Dendritic cell treated with granulocyte-macrophage colony-stimulating factor and Interleukin-4, amounts not matched to agents 40 ng/mL and 50 ng/mL, for 4 days (primary cell): Measurements from ENCODE around the gene OXNAD1.
"Not testable (repeated sequence)": the region's sequence is repeated elsewhere in the genome, so short reads cannot be mapped to it uniquely, and the experiment has no call there.

Experiments used
- H3K27ac Mint-ChIP-seq: one replicate; pipeline ENCODE4 v1.8.0; 2022; ENCODE audit warnings: mild to moderate bottlenecking, mixed read lengths
- H3K27me3 Mint-ChIP-seq: one replicate; pipeline ENCODE4 v1.8.0; 2022; ENCODE audit warnings: mild to moderate bottlenecking, mixed read lengths
- H3K36me3 Mint-ChIP-seq: one replicate; pipeline ENCODE4 v1.8.0; 2022; ENCODE audit warnings: low read depth, mixed read lengths
- H3K4me1 Mint-ChIP-seq: one replicate; pipeline ENCODE4 v1.8.0; 2022; ENCODE audit warnings: low read depth, mixed read lengths
- H3K4me3 Mint-ChIP-seq: one replicate; pipeline ENCODE4 v1.8.0; 2022; ENCODE audit warnings: mild to moderate bottlenecking, moderate library complexity, mixed read lengths
- H3K9me3 Mint-ChIP-seq: one replicate; pipeline ENCODE4 v1.8.0; 2022; ENCODE audit warnings: mixed read lengths
- intact Hi-C: fragments of 100-400 bp; cut with micrococcal nuclease; formaldehyde crosslinking; loops from one replicate; pipeline ENCODE4 v1.15.0; 2022

The OXNAD1 gene

DNA sequence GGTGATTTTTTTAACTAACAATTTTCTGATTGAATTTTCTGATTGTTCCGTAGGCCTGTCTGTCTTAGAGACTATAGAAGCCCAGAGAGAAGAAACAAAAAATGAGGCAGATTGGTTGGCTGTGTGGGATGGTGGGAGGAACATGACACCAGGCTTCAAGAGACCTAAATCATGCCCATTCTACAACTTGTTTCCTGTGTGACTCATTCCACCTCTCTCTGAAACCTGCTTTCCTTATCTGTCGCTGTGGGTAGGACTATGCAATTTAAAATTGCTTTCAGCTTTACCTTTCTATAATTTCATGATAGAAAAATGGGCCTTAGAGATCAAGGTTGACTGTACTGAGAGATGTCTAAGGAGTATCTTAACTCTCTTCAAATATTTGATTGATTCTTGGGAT lies 44.5 kb downstream of the OXNAD1 start:
- Mint-ChIP-seq H3K27me3 (no peaks in the 10 kb centered on the region), H3K27ac (no peak overlapping the region), H3K9me3 (no peaks in the 10 kb centered on the region), H3K36me3 (peaks cover 63% of the 10 kb centered on the region), H3K4me3 (no peak overlapping the region), H3K4me1 (peaks cover 23% of the 10 kb centered on the region)
- intact Hi-C loops: no loop called here

DNA sequence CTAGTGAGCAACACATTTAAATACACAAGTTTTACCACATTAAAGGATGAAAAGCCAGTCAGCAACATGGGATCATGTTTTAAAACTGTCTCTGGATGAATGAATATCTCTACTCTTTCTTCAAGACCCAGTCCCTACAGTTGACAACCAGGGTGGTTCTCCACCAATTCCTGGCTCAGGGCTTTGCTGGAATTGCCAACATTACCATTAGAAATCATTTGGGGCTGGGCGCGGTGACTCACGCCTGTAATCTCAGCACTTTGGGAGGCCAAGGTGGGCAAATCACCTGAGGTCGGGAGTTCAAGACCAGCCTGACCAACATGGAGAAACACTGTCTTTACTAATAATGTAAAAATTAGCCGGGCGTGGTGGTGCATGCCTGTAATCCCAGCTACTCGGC lies 45.5 kb downstream of the OXNAD1 start:
- H3K27ac Mint-ChIP-seq, H3K4me3 Mint-ChIP-seq, H3K9me3 Mint-ChIP-seq, H3K27me3 Mint-ChIP-seq: not testable (repeated sequence)
- Mint-ChIP-seq H3K4me1 (peaks cover 23% of the 10 kb centered on the region), H3K36me3 (peaks cover 63% of the 10 kb centered on the region)
- intact Hi-C loops: loop anchor here (10.0 kb wide), 1 partner anchor 64 kb away; no protein-coding TSS in a partner anchor

DNA sequence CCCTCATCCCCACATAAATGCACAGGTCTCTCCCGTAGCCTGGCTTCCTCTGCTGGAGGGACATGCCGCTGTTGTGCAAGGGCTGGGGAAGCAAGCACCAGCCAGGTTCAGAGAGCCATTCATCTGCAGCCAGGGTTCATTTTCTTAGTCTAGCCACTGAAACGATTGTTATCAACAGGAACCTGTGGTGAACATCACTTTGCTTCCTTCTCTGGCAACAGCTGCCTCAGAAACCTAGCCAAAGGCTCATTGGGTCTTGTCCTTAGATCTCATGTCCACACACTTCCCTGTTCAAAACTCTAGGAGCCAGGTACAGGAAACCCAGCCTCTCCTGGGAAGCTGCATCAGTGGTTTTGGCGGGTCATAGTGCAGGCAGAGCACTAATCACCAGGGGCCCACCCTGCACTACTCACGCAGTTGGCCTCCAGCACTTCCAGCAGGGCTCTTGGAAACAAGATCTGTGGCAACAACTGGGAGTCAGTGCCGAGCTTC lies 47.0 kb downstream of the OXNAD1 start:
- Mint-ChIP-seq H3K9me3 (no peaks in the 10 kb centered on the region), H3K4me3 (no peak overlapping the region), H3K36me3 (peaks cover 67% of the 10 kb centered on the region), H3K4me1 (peaks cover 28% of the 10 kb centered on the region), H3K27ac (no peak overlapping the region), H3K27me3 (no peaks in the 10 kb centered on the region)
- intact Hi-C loops: loop anchor here (10.0 kb wide), 1 partner anchor 63 kb away; no protein-coding TSS in a partner anchor

DNA sequence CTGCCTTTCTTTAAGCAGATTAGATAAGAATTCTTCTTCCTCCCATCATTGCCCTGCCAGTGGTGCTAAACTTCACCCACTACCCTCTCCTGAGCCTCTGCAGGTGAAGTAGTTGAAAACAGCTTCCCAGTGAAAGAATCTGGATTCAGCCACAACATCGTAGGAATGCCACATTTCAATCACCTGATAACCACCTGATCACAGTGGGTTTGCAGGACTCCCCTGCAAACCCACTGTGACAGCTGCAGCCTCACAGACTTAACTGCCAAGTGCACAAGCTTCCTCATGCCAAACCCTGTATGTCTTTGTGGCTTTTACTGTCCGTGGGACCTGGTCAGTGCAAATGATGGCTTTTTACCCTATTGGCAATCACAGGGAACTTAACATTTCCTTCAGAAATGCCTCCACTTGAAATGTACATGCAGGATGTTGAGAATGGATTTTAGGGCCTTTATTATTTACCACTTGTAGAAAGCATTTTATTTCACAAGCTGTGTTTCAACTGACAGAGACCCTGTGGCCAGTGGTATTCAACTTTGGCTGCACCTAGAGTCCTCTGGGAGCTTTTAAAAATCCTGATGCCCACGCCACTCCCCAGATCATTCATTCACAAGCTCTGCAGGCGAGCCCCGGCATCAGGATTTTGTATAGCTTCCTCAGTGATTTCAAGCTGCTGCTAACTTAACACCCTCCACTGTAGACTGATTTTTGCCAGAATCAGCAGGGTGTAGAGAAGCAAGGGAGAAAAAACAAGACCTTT lies 49.1 kb downstream of the OXNAD1 start:
- no peaks in the 10 kb centered on the region for H3K9me3 Mint-ChIP-seq
- peaks cover 37% of the 10 kb centered on the region for H3K4me1 Mint-ChIP-seq
- peaks cover 70% of the 10 kb centered on the region for H3K36me3 Mint-ChIP-seq
- no peak overlapping the region for H3K27ac Mint-ChIP-seq
- H3K27me3 Mint-ChIP-seq: no peaks in the 10 kb centered on the region
- H3K4me3 Mint-ChIP-seq: no peak overlapping the region
- intact Hi-C loops: loop anchor here (10.0 kb wide), 1 partner anchor 61 kb away; no protein-coding TSS in a partner anchor

DNA sequence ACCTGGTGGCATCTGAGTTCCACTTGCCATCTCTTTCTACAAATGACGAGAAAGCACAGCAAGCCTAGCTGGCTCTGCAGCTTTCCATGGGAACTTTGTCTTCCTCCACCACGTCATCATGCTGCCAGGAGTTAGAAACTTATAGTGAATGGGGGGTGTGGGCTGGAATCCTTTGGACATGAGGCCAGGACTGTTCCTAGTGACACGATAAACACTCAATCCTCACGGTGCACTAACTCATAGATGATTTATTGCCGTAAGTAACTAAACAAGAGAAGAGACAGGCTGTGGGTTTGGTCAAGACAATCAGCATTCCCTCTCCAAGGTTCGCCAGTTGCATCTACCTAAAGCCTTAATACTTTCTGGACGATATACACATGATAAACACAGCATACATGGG lies 50.6 kb downstream of the OXNAD1 start:
- Mint-ChIP-seq H3K9me3 (no peaks in the 10 kb centered on the region), H3K4me1 (peaks cover 37% of the 10 kb centered on the region), H3K27me3 (no peaks in the 10 kb centered on the region), H3K27ac (no peak overlapping the region), H3K36me3 (peaks cover 85% of the 10 kb centered on the region), H3K4me3 (no peak overlapping the region)
- intact Hi-C loops: loop anchor here (10.0 kb wide), 1 partner anchor 59 kb away; no protein-coding TSS in a partner anchor

DNA sequence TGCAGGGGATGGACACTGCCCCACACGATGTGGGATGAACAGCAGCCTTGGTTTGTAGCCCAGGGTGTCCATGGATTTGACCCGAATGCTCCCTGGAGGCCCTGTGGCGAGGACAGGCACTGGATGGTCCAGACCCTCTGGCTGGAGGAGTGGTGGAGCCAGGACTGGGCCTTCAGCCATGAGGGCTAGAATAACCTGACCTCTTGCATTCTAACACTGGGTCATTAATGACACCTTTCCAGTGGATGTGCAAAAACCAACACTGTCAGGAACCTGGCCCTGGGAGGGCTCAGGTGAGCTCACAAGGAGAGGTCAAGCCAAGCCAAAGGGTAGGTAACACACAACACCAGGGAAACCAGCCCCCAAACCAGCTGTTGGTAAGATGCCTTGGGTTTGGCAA lies 51.4 kb downstream of the OXNAD1 start:
- H3K4me3 Mint-ChIP-seq: no peak overlapping the region
- peaks cover 44% of the 10 kb centered on the region for H3K4me1 Mint-ChIP-seq
- no peaks in the 10 kb centered on the region for H3K9me3 Mint-ChIP-seq
- H3K27me3 Mint-ChIP-seq: no peaks in the 10 kb centered on the region
- H3K27ac Mint-ChIP-seq: no peak overlapping the region
- peaks cover 92% of the 10 kb centered on the region for H3K36me3 Mint-ChIP-seq
- intact Hi-C loops: loop anchor here (10.0 kb wide), 1 partner anchor 58 kb away; no protein-coding TSS in a partner anchor

DNA sequence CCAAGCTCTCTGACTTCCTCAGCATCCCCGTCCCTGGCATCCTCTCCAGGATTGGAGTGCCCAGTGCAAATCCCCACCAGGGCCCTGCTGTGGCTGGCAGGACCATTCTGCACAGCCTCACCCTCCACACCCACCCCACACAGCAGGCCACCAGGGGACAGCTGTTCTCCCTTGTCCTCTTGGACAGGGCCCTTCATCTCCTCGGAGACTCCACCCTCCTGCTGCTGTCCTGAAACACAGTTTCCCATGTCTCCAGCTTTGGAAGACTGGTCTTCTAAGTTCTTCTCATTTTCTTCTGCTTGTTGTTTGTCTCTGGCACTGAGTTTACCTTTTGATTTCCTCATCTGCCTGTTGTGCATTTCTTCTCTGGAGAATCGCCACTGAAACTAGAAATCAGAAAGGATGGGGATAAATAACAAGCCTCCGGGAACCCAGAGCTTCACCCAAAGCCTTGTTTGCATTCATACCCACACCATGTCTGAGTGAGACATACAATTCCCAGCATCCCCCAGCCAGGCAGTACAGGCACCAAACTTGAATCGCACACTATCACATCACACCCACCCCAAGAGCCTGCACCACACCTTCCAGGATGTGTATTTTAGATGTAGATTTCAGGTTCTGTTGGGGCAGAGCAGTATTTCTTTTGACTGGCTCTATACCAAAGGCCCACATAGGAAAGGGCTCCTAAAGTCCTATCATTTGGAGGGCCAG lies 52.0 kb downstream of the OXNAD1 start:
- Mint-ChIP-seq H3K9me3 (no peaks in the 10 kb centered on the region), H3K36me3 (peaks cover 92% of the 10 kb centered on the region), H3K27ac (no peak overlapping the region), H3K4me3 (no peak overlapping the region), H3K27me3 (no peaks in the 10 kb centered on the region), H3K4me1 (peaks cover 39% of the 10 kb centered on the region)
- intact Hi-C loops: loop anchor here (10.0 kb wide), 1 partner anchor 58 kb away; no protein-coding TSS in a partner anchor

DNA sequence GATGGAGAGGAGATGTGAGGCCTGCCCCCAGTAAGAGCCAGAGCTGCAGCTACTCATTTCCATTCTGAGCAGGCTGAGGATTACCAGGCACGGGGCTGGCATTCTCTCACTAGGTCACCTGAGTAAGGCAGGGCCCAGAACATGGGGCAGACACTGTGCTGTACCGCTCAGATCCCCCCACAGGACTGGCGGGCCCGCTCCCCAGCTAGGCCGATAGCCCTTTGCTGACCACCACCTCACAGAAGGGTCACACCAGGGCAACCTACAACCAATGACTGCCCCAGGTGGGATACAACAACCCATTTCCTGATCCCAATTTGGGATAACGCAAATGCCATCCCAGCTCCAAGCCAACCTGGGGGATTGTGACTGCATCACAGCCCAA lies 52.5 kb downstream of the OXNAD1 start:
- Mint-ChIP-seq H3K9me3 (no peaks in the 10 kb centered on the region), H3K36me3 (peaks cover 92% of the 10 kb centered on the region), H3K27ac (no peak overlapping the region), H3K4me3 (no peak overlapping the region), H3K27me3 (no peaks in the 10 kb centered on the region), H3K4me1 (peaks cover 33% of the 10 kb centered on the region)
- intact Hi-C loops: loop anchor here (10.0 kb wide), 1 partner anchor 57 kb away; no protein-coding TSS in a partner anchor

DNA sequence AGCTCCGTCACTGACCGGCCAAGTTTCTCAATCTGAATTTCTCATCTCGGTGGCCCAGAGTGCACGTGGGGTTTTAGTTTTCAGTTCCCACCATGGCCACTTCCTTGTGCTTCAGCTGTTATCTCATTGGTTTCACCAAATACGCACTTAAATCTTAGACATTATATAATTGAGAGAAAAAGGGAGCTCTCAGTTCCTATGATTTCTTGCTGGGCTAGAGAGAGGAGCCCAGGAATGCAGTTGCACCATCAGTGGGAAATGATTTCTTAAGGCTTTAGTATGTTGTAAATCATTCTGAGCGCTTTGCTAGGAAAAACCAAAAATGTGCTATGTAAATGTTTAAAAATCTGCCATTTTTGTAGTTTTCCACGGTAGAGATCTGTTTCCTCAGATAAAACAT lies 53.2 kb downstream of the OXNAD1 start:
- no peak overlapping the region for H3K27ac Mint-ChIP-seq
- intact Hi-C loops: loop anchor here (10.0 kb wide), 1 partner anchor 57 kb away; no protein-coding TSS in a partner anchor
- H3K36me3 Mint-ChIP-seq: peaks cover 92% of the 10 kb centered on the region
- H3K4me3 Mint-ChIP-seq: no peak overlapping the region
- no peaks in the 10 kb centered on the region for H3K9me3 Mint-ChIP-seq
- H3K27me3 Mint-ChIP-seq: no peaks in the 10 kb centered on the region
- peaks cover 33% of the 10 kb centered on the region for H3K4me1 Mint-ChIP-seq

DNA sequence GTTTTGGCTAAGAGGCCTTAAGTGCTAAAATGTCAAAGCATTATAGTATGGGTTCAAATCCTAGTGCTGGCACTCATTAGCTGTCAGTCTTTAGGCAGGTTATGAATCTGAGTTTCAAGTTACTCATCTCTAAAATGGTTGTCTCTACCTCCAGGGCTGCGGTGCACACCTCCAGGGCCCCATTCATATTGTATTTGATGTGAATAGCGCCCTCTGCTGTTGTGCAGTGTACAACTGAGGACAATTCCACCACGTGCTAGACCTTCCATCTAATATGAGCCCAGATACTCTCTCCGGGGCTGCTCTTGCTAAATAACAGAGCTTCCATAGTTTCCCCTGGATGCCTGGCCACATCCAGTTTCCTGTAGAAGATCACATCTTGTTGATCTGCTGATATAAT lies 54.3 kb downstream of the OXNAD1 start:
- no peaks in the 10 kb centered on the region for H3K9me3 Mint-ChIP-seq
- H3K36me3 Mint-ChIP-seq: peaks cover 94% of the 10 kb centered on the region
- no peak overlapping the region for H3K27ac Mint-ChIP-seq
- no peak overlapping the region for H3K4me3 Mint-ChIP-seq
- H3K4me1 Mint-ChIP-seq: peaks cover 33% of the 10 kb centered on the region
- intact Hi-C loops: loop anchor here (10.0 kb wide), 1 partner anchor 55 kb away; no protein-coding TSS in a partner anchor
- no peaks in the 10 kb centered on the region for H3K27me3 Mint-ChIP-seq

DNA sequence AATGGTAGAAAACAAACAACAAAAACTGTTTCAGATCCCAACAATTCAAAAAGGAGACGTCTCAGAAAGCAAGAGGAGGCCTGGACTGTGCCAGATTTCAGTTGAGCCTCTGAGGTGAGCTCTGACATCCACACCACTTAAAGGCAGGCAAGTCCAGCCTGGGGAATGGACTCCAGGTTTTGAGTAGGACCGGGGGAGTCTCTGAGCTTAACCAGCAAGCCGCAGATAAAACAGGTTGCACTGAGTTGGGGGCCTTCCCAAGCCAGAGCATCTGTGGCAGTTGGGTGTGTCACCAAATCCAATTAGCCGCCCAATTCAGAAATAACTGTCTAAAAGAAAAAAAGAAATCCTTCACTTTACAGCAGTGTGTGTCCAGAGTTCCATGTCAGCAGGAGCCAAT lies 54.7 kb downstream of the OXNAD1 start:
- intact Hi-C loops: loop anchor here (10.0 kb wide), 1 partner anchor 55 kb away; no protein-coding TSS in a partner anchor
- no peaks in the 10 kb centered on the region for H3K27me3 Mint-ChIP-seq
- H3K9me3 Mint-ChIP-seq: no peaks in the 10 kb centered on the region
- H3K27ac Mint-ChIP-seq: no peak overlapping the region
- H3K36me3 Mint-ChIP-seq: peaks cover 93% of the 10 kb centered on the region
- peaks cover 33% of the 10 kb centered on the region for H3K4me1 Mint-ChIP-seq
- no peak overlapping the region for H3K4me3 Mint-ChIP-seq

DNA sequence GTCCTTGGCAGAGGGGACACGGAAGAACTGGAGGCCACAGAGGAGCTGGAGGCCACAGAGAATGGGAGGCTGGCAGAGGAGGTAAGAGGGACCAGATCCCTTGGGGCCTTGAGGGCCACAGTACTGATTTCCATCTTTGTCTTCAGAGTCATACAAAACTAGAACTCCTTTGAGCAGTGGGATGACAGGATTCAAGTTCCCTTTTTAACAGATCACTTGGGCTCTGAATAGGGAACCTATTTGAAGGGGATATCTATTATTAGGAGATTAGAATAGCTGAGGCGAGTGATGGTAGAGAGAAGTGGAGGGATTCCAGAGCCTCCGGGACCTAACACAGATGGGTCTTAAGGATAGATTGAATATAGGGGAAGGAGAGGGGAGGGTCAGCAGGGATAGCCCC lies 55.7 kb downstream of the OXNAD1 start:
- Mint-ChIP-seq H3K27me3 (no peaks in the 10 kb centered on the region), H3K27ac (peak overlapping the region; percentile 12), H3K4me3 (no peak overlapping the region), H3K4me1 (peaks cover 33% of the 10 kb centered on the region), H3K9me3 (no peaks in the 10 kb centered on the region), H3K36me3 (peaks cover 90% of the 10 kb centered on the region)
- intact Hi-C loops: no loop called here

DNA sequence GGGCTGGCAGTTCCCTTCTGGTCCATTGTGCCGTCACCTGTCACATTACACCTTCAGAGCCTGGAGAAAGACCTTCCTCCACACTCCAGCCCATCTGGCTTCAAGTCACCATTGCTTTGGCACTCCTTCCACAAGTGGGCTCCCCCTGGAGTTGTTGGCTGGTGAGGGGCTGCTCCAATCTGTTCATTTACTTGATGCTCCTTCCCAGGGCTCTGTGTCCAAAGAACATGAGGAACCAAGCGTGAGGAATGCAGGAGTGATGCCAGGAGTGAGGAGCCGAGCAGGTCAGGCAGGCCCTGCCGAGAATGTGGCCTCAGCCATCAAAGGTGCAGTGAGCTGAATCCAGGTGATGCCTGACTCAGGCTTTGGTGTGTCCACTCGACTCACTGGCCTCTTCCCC lies 57.2 kb downstream of the OXNAD1 start:
- no peak overlapping the region for H3K4me3 Mint-ChIP-seq
- peaks cover 89% of the 10 kb centered on the region for H3K36me3 Mint-ChIP-seq
- intact Hi-C loops: no loop called here
- H3K27me3 Mint-ChIP-seq: no peaks in the 10 kb centered on the region
- no peaks in the 10 kb centered on the region for H3K9me3 Mint-ChIP-seq
- H3K4me1 Mint-ChIP-seq: peaks cover 28% of the 10 kb centered on the region
- H3K27ac Mint-ChIP-seq: no peak overlapping the region

DNA sequence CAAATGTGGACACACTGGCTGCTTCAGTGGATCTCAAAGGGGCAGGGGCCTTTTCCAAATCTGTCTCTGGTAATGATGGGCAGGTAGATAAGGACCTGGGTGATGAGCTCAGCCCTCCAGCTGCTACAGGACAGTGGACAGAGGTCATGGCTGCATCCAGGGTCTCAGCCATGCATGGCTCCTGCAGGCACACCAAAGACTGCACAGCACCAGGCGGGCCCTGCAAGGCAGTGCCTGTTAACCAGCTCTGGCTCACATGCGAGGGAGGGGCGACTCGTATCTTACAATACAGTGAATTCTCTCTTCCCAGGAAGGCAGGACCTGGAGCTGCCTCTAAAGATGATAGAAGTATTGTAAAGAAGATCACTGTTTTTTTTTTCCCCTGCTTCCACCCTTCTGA lies 58.7 kb downstream of the OXNAD1 start:
- H3K9me3 Mint-ChIP-seq: no peaks in the 10 kb centered on the region
- no peaks in the 10 kb centered on the region for H3K27me3 Mint-ChIP-seq
- H3K36me3 Mint-ChIP-seq: peaks cover 92% of the 10 kb centered on the region
- intact Hi-C loops: no loop called here
- H3K4me3 Mint-ChIP-seq: no peak overlapping the region
- H3K4me1 Mint-ChIP-seq: peaks cover 16% of the 10 kb centered on the region
- no peak overlapping the region for H3K27ac Mint-ChIP-seq
